Measurements from ENCODE around the gene SMIM28. TPM values are rescaled to one million over a fixed set of nuclear protein-coding genes. Genes with fewer than 3 reads are reported as not detected.
A peak's percentile ranks its signal among the peaks of the same experiment; 100 is the strongest.

SMIM28 gene
- polyA plus RNA-seq, 1 donor from 2014 or later: not detected

DNA sequence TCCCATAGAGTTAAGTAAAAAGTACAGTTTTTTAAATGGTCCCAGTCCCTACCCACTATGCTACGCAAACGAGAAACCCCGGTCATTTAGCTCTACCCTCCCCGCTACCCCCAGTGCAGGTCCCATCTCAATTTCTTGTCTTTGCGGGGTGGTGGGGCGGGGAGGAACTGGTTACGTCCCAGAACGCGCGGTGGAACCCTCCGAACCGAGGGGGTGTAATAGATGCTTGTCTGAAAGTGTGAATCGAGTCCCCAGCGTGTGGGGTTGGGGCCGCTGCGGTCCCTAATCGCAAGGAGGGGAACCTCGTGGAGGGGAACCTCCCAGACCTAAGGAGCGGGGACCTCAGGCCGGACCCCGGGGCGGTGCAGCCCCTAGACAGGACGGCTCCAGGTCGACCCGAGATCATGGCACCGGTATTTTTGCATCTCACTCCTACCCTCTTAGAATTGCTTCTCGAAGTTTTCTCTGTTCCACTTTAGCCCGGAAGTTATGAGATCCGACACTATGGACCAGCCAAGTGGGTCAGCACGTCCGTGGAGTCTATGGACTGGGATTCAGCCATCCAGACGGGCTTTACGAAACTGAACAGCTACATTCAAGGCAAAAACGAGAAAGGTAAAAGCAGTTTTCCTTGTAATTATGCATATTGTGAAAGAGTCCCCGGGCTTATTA lies 27.1 kb downstream of the SMIM28 start:
- Histone ChIP-seq H3K27ac (ENCODE audit: low read length) (no peak overlapping the region), H3K9me2 (ENCODE audit: insufficient read depth, low read length) (no peaks in the 10 kb centered on the region), H3F3A (ENCODE audit: insufficient read depth, low read length, poor library complexity, severe bottlenecking) (peaks cover 2% of the 10 kb centered on the region), H3K9me3 (ENCODE audit: low read length) (no peaks in the 10 kb centered on the region), H3K9ac (ENCODE audit: low read length) (peak overlapping the region; percentile 44), H3K36me3 (ENCODE audit: insufficient read depth, low read length) (no peaks in the 10 kb centered on the region), H4K20me1 (ENCODE audit: insufficient read depth) (no peaks in the 10 kb centered on the region), H3K4me2 (ENCODE audit: low read length) (peak overlapping the region; percentile 9), H3K4me3 (ENCODE audit: low read length) (peak overlapping the region; percentile 87), H2AFZ (ENCODE audit: low read depth, low read length) (no peak overlapping the region), H3K27me3 (ENCODE audit: insufficient read depth, low read depth, low read length) (peaks cover 16% of the 10 kb centered on the region), H3K79me2 (replicated peaks; ENCODE audit: insufficient read depth, low read length) (no peaks in the 10 kb centered on the region)
- TF ChIP-seq, protein P1, sequence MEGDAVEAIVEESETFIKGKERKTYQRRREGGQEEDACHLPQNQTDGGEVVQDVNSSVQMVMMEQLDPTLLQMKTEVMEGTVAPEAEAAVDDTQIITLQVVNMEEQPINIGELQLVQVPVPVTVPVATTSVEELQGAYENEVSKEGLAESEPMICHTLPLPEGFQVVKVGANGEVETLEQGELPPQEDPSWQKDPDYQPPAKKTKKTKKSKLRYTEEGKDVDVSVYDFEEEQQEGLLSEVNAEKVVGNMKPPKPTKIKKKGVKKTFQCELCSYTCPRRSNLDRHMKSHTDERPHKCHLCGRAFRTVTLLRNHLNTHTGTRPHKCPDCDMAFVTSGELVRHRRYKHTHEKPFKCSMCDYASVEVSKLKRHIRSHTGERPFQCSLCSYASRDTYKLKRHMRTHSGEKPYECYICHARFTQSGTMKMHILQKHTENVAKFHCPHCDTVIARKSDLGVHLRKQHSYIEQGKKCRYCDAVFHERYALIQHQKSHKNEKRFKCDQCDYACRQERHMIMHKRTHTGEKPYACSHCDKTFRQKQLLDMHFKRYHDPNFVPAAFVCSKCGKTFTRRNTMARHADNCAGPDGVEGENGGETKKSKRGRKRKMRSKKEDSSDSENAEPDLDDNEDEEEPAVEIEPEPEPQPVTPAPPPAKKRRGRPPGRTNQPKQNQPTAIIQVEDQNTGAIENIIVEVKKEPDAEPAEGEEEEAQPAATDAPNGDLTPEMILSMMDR (IDR thresholded peaks at IDR 0.05; ENCODE audit: poor library complexity, severe bottlenecking): no peak
- TF ChIP-seq, protein P2, sequence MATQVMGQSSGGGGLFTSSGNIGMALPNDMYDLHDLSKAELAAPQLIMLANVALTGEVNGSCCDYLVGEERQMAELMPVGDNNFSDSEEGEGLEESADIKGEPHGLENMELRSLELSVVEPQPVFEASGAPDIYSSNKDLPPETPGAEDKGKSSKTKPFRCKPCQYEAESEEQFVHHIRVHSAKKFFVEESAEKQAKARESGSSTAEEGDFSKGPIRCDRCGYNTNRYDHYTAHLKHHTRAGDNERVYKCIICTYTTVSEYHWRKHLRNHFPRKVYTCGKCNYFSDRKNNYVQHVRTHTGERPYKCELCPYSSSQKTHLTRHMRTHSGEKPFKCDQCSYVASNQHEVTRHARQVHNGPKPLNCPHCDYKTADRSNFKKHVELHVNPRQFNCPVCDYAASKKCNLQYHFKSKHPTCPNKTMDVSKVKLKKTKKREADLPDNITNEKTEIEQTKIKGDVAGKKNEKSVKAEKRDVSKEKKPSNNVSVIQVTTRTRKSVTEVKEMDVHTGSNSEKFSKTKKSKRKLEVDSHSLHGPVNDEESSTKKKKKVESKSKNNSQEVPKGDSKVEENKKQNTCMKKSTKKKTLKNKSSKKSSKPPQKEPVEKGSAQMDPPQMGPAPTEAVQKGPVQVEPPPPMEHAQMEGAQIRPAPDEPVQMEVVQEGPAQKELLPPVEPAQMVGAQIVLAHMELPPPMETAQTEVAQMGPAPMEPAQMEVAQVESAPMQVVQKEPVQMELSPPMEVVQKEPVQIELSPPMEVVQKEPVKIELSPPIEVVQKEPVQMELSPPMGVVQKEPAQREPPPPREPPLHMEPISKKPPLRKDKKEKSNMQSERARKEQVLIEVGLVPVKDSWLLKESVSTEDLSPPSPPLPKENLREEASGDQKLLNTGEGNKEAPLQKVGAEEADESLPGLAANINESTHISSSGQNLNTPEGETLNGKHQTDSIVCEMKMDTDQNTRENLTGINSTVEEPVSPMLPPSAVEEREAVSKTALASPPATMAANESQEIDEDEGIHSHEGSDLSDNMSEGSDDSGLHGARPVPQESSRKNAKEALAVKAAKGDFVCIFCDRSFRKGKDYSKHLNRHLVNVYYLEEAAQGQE (IDR thresholded peaks at IDR 0.05; ENCODE audit: borderline replicate concordance): no peak
- no peak for TF ChIP-seq TAF1 (IDR thresholded peaks at IDR 0.05; ENCODE audit: low read depth)
- no peak for TF ChIP-seq RAD21 (conservative IDR thresholded peaks at IDR 0.05)
- no peak for TF ChIP-seq MXI1 (conservative IDR thresholded peaks at IDR 0.05; ENCODE audit: poor library complexity, severe bottlenecking)
- no peak for TF ChIP-seq POLR2AphosphoS5 (IDR thresholded peaks at IDR 0.05)
- no peak for TF ChIP-seq EZH2 (IDR thresholded peaks at IDR 0.05; ENCODE audit: borderline replicate concordance, insufficient read depth, low read length, poor library complexity, severe bottlenecking)
- TF ChIP-seq EP300 (conservative IDR thresholded peaks at IDR 0.05; ENCODE audit: poor library complexity, severe bottlenecking): no peak
- no peak for TF ChIP-seq SMC3 (conservative IDR thresholded peaks at IDR 0.05; ENCODE audit: poor library complexity)

DNA sequence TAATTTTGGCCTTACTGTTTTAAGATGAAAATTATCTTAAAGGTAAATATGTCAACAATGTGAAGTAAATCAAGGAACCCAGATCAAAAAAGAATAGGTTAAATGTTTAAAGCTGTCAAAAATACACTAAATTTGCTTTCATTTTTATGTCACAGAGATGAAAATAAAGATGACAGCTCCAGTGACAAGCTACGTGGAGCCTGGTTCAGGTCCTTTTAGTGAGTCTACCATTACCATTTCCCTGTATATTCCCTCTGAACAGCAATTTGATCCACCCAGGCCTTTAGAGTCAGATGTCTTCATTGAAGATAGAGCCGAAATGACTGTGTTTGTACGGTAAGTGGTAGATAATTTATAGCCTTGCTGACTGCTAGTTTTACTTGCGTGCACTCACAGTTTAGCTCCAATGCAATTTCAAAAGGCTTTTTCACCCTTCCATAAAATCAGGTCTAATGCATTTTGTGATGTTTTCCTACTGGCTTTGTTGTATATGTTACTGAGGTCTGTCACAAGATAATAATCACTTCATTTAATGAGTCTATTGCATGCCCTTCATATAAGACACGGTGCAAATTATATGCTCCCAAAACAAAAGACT lies 28.2 kb downstream of the SMIM28 start:
- Histone ChIP-seq H3K27me3 (ENCODE audit: insufficient read depth, low read depth, low read length) (peaks cover 16% of the 10 kb centered on the region), H3K9me2 (ENCODE audit: insufficient read depth, low read length) (no peaks in the 10 kb centered on the region), H2AFZ (ENCODE audit: low read depth, low read length) (no peak overlapping the region), H3K4me3 (ENCODE audit: low read length) (no peak overlapping the region), H4K20me1 (ENCODE audit: insufficient read depth) (no peaks in the 10 kb centered on the region), H3K9ac (ENCODE audit: low read length) (no peak overlapping the region), H3F3A (ENCODE audit: insufficient read depth, low read length, poor library complexity, severe bottlenecking) (peaks cover 2% of the 10 kb centered on the region), H3K79me2 (replicated peaks; ENCODE audit: insufficient read depth, low read length) (no peaks in the 10 kb centered on the region), H3K4me2 (ENCODE audit: low read length) (no peak overlapping the region), H3K9me3 (ENCODE audit: low read length) (no peaks in the 10 kb centered on the region), H3K27ac (ENCODE audit: low read length) (peak overlapping the region; percentile 9), H3K36me3 (ENCODE audit: insufficient read depth, low read length) (no peaks in the 10 kb centered on the region)
- peak; percentile 95 for TF ChIP-seq POLR2AphosphoS5 (IDR thresholded peaks at IDR 0.05)
- TF ChIP-seq EP300 (conservative IDR thresholded peaks at IDR 0.05; ENCODE audit: poor library complexity, severe bottlenecking): peak; percentile 93
- TF ChIP-seq TAF1 (IDR thresholded peaks at IDR 0.05; ENCODE audit: low read depth): no peak
- TF ChIP-seq, protein P2 (IDR thresholded peaks at IDR 0.05; ENCODE audit: borderline replicate concordance): peak; percentile 81
